Measurements from ENCODE around the gene ABHD3.

GRCh38 chr18:21605213-21605612, 99.4 kb downstream of the ABHD3 start:
- TF ChIP-seq GATA3 (IDR thresholded peaks at IDR 0.05; ENCODE audit: low read depth, low read length) (no peak), GATA2 (IDR thresholded peaks at IDR 0.05; ENCODE audit: low read depth, low read length) (no peak)

All from SH-SY5Y (cell line).